Naive B cell (primary cell): ENCODE data around the gene SMC3. TPM values are rescaled to one million over a fixed set of nuclear protein-coding genes. Genes with fewer than 3 reads are reported as not detected.

Experiments
- ATAC-seq, 2 donors: fragments of 150-1000 bp; cut with Tn5 transposase; 2 replicates each; pipeline ENCODE4 v1.10.0; 2021; ENCODE audit warnings: low read depth in 2 of 2, mild to moderate bottlenecking in 2 of 2, moderate library complexity in 2 of 2
- DNase-seq: peaks from one replicate; pipeline ENCODE4 v3.0.0; 2022
- H3K27ac Mint-ChIP-seq, 6 donors: one replicate each; pipeline ENCODE4 v1.8.0; 2020 to 2022; ENCODE audit warnings: mild to moderate bottlenecking in 6 of 6, mixed read lengths in 6 of 6, moderate library complexity in 5 of 6, inconsistent platforms in 2 of 6
- H3K27me3 Mint-ChIP-seq, 3 donors: one replicate each; pipeline ENCODE4 v1.8.0; 2021 to 2022; ENCODE audit warnings: mixed read lengths in 3 of 3, mild to moderate bottlenecking in 1 of 3
- H3K36me3 Mint-ChIP-seq, 2 donors: one replicate each; pipeline ENCODE4 v1.8.0; 2020 to 2022; ENCODE audit warnings: mixed read lengths in 2 of 2, inconsistent platforms in 1 of 2, mild to moderate bottlenecking in 1 of 2
- H3K4me1 Mint-ChIP-seq, 3 donors: one replicate each; pipeline ENCODE4 v1.8.0; 2020 to 2022; ENCODE audit warnings: mixed read lengths in 3 of 3, inconsistent platforms in 1 of 3, mild to moderate bottlenecking in 1 of 3, moderate library complexity in 1 of 3
- H3K4me3 Mint-ChIP-seq, 8 donors: one replicate each; pipeline ENCODE4 v1.8.0; 2020 to 2022; ENCODE audit warnings: mild to moderate bottlenecking in 8 of 8, mixed read lengths in 8 of 8, moderate library complexity in 8 of 8, inconsistent platforms in 2 of 8
- H3K9me3 Mint-ChIP-seq, 7 donors: one replicate each; pipeline ENCODE4 v1.8.0; 2020 to 2022; ENCODE audit warnings: mixed read lengths in 7 of 7, mild to moderate bottlenecking in 5 of 7, inconsistent platforms in 2 of 7, moderate library complexity in 1 of 7
- polyA plus RNA-seq, 6 donors: library from polyadenylated mRNA; unstranded; fragments of 300-500 nt; fragmentation: Illumina TruSeq; gene quantifications; one replicate each; pipeline ENCODE4 v1.2.3, GENCODE V29; 2021; ENCODE audit warnings: low read depth in 6 of 6

SMC3 gene
- polyA plus RNA-seq, 6 donors from 2014 or later = 27.4 to 101 (median 85.4) TPM

DNA sequence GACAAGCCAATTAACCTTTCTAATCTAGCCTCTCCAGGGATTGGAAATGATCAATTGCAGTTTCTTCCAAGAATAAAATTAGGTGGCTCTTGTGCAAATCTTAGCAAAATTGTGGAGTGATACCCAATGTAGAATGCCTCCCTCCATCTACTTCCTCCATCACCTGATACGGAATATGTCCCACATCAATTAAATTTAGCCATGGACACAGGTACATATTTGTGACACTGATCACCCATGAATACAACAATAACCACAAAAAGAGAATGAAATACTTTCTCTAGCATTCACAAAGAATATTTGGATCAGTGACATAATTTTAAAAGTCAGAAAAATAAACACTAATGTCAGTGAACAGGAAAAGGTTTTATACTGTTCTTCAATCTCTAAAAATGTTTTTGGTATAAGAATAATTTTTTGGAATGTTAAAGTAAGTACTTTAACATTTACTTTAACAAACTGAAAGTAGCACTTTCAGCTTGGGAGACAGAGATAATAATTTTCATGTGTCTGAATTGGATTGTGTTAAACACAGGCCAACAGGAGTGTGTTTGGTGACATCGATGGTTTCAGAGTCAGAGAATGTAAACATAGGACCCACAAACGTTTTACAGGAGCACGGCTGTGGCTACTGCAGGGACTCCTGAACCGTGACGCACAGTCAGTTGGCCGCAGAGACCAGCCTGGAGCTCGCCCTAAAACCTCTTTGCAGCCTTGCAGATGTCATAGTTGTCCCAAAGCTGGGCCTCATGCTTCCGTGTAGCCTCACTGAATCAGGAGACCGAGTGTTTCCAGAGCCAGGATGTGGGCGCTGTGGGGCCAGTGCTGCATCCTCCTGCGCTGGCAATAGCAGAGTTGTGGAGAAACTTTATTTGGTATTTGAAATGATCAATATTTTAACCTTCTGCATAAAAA, 83.8 kb downstream of the SMC3 start:
- ATAC-seq (peak; percentile 10 to 27), DNase-seq (no peak)
- Mint-ChIP-seq H3K27me3 (peaks cover 18 to 41% (median 27%) of the 10 kb centered on the region in 3 donors), H3K36me3 (peaks cover 0 to 5% of the 10 kb centered on the region in 2 donors), H3K9me3 (peaks cover 0 to 1% (median 0%) of the 10 kb centered on the region in 7 donors), H3K4me1 (peaks cover 15 to 29% (median 22%) of the 10 kb centered on the region in 3 donors), H3K4me3 (no peak overlapping the region), H3K27ac (peak overlapping the region in 1 of 6 donors; percentile 52)

DNA sequence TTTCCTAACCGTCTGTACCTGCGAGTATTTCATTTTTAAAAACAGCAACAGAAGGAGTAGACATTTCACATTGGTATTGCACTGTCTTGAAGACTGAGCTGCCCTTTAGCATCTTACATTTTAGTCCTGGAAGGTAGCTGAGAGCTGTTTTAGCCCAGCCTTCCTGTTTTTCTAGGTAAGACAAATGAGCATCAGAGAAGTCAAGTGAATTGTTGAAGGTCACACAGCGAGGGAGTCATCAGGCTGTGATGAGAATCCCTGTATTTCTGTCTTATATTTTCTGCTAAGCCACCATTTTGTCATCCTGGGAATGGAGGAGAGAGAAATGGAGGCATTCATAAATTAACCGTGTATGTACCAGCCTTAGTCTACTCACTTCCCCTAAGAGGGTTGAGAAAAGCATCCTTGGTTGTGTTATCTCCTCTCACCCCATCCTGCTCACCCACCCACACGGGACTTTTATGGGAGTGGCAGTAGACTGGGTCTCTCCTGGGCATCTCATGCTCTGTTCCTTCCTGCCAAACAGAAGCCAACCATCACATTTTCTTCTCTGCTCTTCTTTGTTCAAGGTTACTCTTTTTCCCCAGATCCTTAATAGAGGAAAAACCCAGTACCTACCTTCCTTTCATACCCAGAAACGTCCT, 85.1 kb downstream of the SMC3 start:
- peaks cover 18 to 40% (median 31%) of the 10 kb centered on the region in 3 donors for H3K27me3 Mint-ChIP-seq
- DNase-seq = no peak
- peaks cover 0 to 2% (median 0%) of the 10 kb centered on the region in 7 donors for H3K9me3 Mint-ChIP-seq
- H3K4me3 Mint-ChIP-seq = no peak overlapping the region
- H3K27ac Mint-ChIP-seq = no peak overlapping the region
- peaks cover 15 to 29% (median 22%) of the 10 kb centered on the region in 3 donors for H3K4me1 Mint-ChIP-seq
- H3K36me3 Mint-ChIP-seq = peaks cover 0 to 8% of the 10 kb centered on the region in 2 donors
- ATAC-seq = no peak

Other genes with a start within 250 kb of the SMC3 start
- 10 to 100 TPM in 5 of 6 donors, 1 to 10 TPM in 1; 6.0 to 29.7 (median 22.6) TPM for gene DUSP5, start 69.8 kb upstream of the SMC3 start, polyA plus RNA-seq
- gene RBM20, start 76.6 kb downstream of the SMC3 start, polyA plus RNA-seq = under 1 TPM in 1 of 6 donors, not detected in 5; 0.05 TPM